Upper lobe of left lung (tissue), 6 donors: ENCODE data around the gene GTPBP4. TPM values are rescaled to one million over a fixed set of nuclear protein-coding genes. Genes with fewer than 3 reads are reported as not detected.
A peak's percentile ranks its signal among the peaks of the same experiment; 100 is the strongest.

ENCODE experiments used
- ATAC-seq, 2 donors: fragments of 200-7000 bp; cut with Tn5 transposase; one replicate each; pipeline ENCODE4 v1.9.1; 2022; ENCODE audit warnings: mild to moderate bottlenecking in 2 of 2, moderate library complexity in 2 of 2; ENCODE audit not compliant: low FRiP score in 2 of 2
- DNase-seq, 2 donors: peaks; one replicate each; pipeline ENCODE4 v3.0.0-alpha.2; 2019 to 2020
- H3K27ac ChIP-seq, 4 donors: fragments of 200-600 bp; sonication (generic); one replicate each; pipeline ENCODE4 v1.5.1; 2016 to 2019
- H3K27me3 ChIP-seq, 4 donors: fragments of 200-600 bp; sonication (generic); one replicate each; pipeline ENCODE4 v1.5.1; 2017 to 2019
- H3K36me3 ChIP-seq, 4 donors: fragments of 200-600 bp; sonication (generic); one replicate each; pipeline ENCODE4 v1.5.1; 2016 to 2019
- H3K4me1 ChIP-seq, 4 donors: fragments of 200-600 bp; sonication (generic); one replicate each; pipeline ENCODE4 v1.5.1; 2018 to 2019
- H3K4me3 ChIP-seq, 4 donors: fragments of 200-600 bp; sonication (generic); one replicate each; pipeline ENCODE4 v1.5.1; 2017 to 2019; ENCODE audit warnings: mild to moderate bottlenecking in 2 of 4, moderate library complexity in 1 of 4
- H3K9me3 ChIP-seq, 4 donors: fragments of 200-600 bp; sonication (generic); one replicate each; pipeline ENCODE4 v1.5.1; 2018 to 2019
- CTCF ChIP-seq, 6 experiments: fragments of 450-650 bp in 4 of 6; fragments of 200-600 bp in 2 of 6; sonication (generic) in 2 of 6; IDR thresholded peaks; one replicate each; pipeline ENCODE4 v1.5.1; 2016 to 2019; ENCODE audit warnings: antibody characterized with exemption in 6 of 6
- EP300 ChIP-seq, 4 donors: sonication (generic); formaldehyde crosslinking; IDR thresholded peaks; one replicate each; pipeline ENCODE4 v1.5.1; 2017; ENCODE audit warnings: antibody characterized with exemption in 4 of 4, control low read depth in 2 of 4
- POLR2A ChIP-seq, 4 donors: fragments of 450-650 bp; IDR thresholded peaks; one replicate each; pipeline ENCODE4 v1.5.1; 2016 to 2017; ENCODE audit warnings: antibody characterized with exemption in 4 of 4, mild to moderate bottlenecking in 2 of 4
- POLR2AphosphoS5 ChIP-seq, 2 donors: sonication (generic); formaldehyde crosslinking; IDR thresholded peaks; one replicate each; pipeline ENCODE4 v1.5.1; 2017; ENCODE audit warnings: antibody characterized with exemption in 2 of 2
- WGBS, 2 donors: methylation state at CpG; one replicate each; pipeline ENCODE4 v1.1.5; 2017 to 2018; 5-methylcytosine and 5-hydroxymethylcytosine counted together
- total RNA-seq, 6 donors: library from RNA; depleted of rRNA in 4 of 6; stranded (reverse); fragments of >200 nt in 4 of 6; gene quantifications; one replicate each; pipeline versions ENCODE4 v1.1.0 to v1.2.1, GENCODE V29; 2016 to 2021
- donor health status: DM: no; HTN: no; CAD: no; lungs with moderate emphysema.
- donor health status: DM: no; HTN: yes; CAD: no; lungs with severe emphysema.

The GTPBP4 gene
- total RNA-seq, 6 donors from 2014 or later, result 22.0 to 41.9 (median 33.3) TPM

DNA sequence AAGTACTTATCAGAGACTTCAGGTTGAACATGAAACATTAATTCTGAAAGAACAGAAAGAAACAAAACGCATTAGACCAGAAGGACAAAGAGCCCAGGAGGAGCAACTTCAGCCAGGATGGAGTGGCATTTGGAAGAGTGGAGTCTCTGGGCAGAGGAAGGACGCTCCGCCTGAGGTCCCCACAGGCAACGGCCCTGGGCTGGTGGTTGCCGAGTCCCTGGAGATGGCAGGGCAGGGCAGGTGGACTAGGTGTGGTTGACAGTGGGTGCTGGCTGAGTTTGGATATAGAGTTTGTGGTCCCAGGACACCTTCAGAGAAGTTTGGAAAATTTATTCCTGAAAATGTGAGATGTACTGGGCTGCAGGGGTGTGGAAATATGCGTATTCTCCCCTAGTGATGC lies 29.4 kb upstream of the GTPBP4 start:
- Histone ChIP-seq H3K4me1 (peaks cover 0 to 10% (median 2%) of the 10 kb centered on the region in 4 donors), H3K27ac (no peak overlapping the region), H3K9me3 (no peaks in the 10 kb centered on the region), H3K4me3 (no peak overlapping the region), H3K27me3 (no peaks in the 10 kb centered on the region), H3K36me3 (no peaks in the 10 kb centered on the region)
- ATAC-seq, result no peak
- DNase-seq, result no peak
- WGBS, 2 donors, result 86 to 95% methylated on average over 6 of the region's 6 CpGs
- no peak for TF ChIP-seq EP300 (IDR thresholded peaks at IDR 0.05)
- no peak for TF ChIP-seq POLR2AphosphoS5 (IDR thresholded peaks at IDR 0.05)
- no peak for TF ChIP-seq POLR2A (IDR thresholded peaks at IDR 0.05)

DNA sequence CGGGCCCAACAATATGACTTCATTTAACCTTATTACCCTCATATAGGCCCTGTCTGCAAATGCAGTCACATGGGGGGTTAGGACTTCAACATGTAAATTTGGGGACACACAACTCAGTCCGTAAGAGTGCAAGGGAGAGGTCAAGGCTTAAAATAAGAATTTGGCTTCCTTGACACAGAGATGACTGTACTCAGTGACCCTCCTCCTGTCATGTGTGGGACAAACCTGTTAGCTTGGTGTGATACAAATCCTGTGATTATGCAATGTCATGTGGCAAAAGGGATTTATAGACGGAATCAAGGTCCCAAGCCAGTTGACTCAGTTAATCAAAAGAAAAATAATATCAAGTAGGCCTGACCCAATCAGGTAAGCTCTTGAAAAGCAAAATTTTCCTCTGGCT lies 25.9 kb upstream of the GTPBP4 start:
- H3K27me3 ChIP-seq, result no peaks in the 10 kb centered on the region
- no peak overlapping the region for H3K4me3 ChIP-seq
- TF ChIP-seq POLR2AphosphoS5 (IDR thresholded peaks at IDR 0.05) (no peak), CTCF (IDR thresholded peaks at IDR 0.05) (no peak), EP300 (IDR thresholded peaks at IDR 0.05) (no peak), POLR2A (IDR thresholded peaks at IDR 0.05) (no peak)
- H3K4me1 ChIP-seq, result no peaks in the 10 kb centered on the region
- 79 to 80% methylated on average over 3 of the region's 3 CpGs for WGBS, 2 donors
- no peak for DNase-seq
- no peak for ATAC-seq
- no peaks in the 10 kb centered on the region for H3K36me3 ChIP-seq
- no peak overlapping the region for H3K27ac ChIP-seq
- no peaks in the 10 kb centered on the region for H3K9me3 ChIP-seq

GRCh38 chr10:963186-963585 lies 25.0 kb upstream of the GTPBP4 start:
- Histone ChIP-seq H3K27me3 (no peaks in the 10 kb centered on the region), H3K4me1 (no peaks in the 10 kb centered on the region), H3K36me3 (no peaks in the 10 kb centered on the region), H3K27ac (no peak overlapping the region), H3K9me3 (no peaks in the 10 kb centered on the region), H3K4me3 (no peak overlapping the region)
- DNase-seq, result no peak
- TF ChIP-seq POLR2AphosphoS5 (IDR thresholded peaks at IDR 0.05) (no peak), CTCF (IDR thresholded peaks at IDR 0.05) (no peak), EP300 (IDR thresholded peaks at IDR 0.05) (no peak), POLR2A (IDR thresholded peaks at IDR 0.05) (no peak)
- no peak for ATAC-seq
- 84 to 88% methylated on average over 5 of the region's 5 CpGs for WGBS, 2 donors

- ATAC-seq, result no peak
- Histone ChIP-seq H3K27ac (no peak overlapping the region), H3K4me3 (no peak overlapping the region), H3K4me1 (peaks cover 0 to 4% (median under 1%) of the 10 kb centered on the region in 4 donors), H3K36me3 (no peaks in the 10 kb centered on the region), H3K27me3 (no peaks in the 10 kb centered on the region), H3K9me3 (no peaks in the 10 kb centered on the region)
- no peak for DNase-seq
- TF ChIP-seq CTCF (IDR thresholded peaks at IDR 0.05) (no peak), POLR2AphosphoS5 (IDR thresholded peaks at IDR 0.05) (no peak), POLR2A (IDR thresholded peaks at IDR 0.05) (no peak), EP300 (IDR thresholded peaks at IDR 0.05) (no peak)
- WGBS, 2 donors, result 87 to 94% methylated on average over 4 of the region's 4 CpGs
Observed at GRCh38 chr10:963655-964054, 24.6 kb upstream of the GTPBP4 start.

DNA sequence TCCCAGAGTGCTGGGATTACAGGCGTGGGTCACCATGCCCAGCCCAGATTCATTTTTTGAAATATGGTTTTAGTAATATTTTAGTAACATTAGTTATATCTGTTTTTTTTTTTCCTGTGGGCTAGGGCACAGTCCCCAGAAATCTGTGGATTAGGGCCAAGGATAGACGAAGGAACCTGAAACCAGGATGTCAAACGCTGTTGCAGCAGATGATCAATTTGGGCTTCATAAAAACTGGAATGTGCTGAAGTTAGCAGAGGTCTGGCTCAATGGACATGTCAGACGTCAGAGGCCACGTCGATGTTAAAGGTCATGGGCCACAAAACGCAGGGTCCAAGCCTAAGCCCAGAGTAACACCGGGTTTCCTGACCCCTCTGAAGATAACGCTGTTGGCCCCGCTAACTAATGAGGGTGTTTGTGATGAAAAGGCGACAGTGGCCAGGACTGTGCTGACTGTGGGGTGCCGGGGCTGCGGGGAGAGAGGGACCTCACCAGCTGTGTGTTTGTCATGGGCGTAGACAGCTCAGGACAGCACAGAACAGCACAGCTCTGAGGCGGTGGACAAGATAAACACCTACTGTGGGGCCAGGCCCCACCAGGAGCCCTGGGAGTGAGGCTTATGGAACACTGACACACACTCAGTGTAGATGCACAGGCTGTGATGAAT lies 23.8 kb upstream of the GTPBP4 start:
- peak; percentile 24 to 38 for ATAC-seq
- DNase-seq, result no peak
- no peaks in the 10 kb centered on the region for H3K27me3 ChIP-seq
- H3K4me3 ChIP-seq, result no peak overlapping the region
- H3K36me3 ChIP-seq, result no peaks in the 10 kb centered on the region
- TF ChIP-seq EP300 (IDR thresholded peaks at IDR 0.05) (no peak), CTCF (IDR thresholded peaks at IDR 0.05) (no peak), POLR2A (IDR thresholded peaks at IDR 0.05) (no peak), POLR2AphosphoS5 (IDR thresholded peaks at IDR 0.05) (no peak)
- peaks cover 0 to 12% (median 5%) of the 10 kb centered on the region in 4 donors for H3K4me1 ChIP-seq
- WGBS, 2 donors, result 64 to 85% methylated on average over 13 to 15 of the region's 15 CpGs
- no peak overlapping the region for H3K27ac ChIP-seq
- H3K9me3 ChIP-seq, result no peaks in the 10 kb centered on the region
